ENCODE results near the gene SAFB.

DNA sequence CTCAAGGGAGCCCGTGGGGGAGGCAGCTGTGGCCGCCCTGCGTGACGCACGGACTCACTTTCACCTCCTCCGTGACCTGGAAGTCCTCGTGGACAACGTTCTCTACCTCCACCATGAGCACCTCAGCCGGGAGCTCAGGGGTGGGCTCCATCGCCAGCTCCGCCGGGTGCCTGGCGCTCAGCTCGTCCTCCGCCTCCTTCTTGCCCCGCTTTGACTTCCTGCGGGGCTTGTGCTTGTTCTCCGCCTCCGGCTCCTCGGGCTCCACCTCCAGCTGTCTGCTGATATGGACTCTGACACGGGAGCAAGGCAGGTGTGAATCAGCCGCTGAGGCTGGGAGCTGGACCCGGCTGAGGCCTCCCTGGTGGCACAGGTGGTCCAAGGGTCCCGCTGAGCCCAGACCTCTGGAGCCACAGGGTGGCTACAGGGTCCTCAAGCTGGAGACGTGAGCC lies 88.9 kb downstream of the SAFB start:
- TF ChIP-seq, protein P1, sequence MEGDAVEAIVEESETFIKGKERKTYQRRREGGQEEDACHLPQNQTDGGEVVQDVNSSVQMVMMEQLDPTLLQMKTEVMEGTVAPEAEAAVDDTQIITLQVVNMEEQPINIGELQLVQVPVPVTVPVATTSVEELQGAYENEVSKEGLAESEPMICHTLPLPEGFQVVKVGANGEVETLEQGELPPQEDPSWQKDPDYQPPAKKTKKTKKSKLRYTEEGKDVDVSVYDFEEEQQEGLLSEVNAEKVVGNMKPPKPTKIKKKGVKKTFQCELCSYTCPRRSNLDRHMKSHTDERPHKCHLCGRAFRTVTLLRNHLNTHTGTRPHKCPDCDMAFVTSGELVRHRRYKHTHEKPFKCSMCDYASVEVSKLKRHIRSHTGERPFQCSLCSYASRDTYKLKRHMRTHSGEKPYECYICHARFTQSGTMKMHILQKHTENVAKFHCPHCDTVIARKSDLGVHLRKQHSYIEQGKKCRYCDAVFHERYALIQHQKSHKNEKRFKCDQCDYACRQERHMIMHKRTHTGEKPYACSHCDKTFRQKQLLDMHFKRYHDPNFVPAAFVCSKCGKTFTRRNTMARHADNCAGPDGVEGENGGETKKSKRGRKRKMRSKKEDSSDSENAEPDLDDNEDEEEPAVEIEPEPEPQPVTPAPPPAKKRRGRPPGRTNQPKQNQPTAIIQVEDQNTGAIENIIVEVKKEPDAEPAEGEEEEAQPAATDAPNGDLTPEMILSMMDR (CRISPR knock-in tag; IDR thresholded peaks at IDR 0.05) = no peak
- TF ChIP-seq ZNF841 (CRISPR knock-in tag; IDR thresholded peaks at IDR 0.05; ENCODE audit: borderline replicate concordance) (no peak), ZNF543 (CRISPR knock-in tag; IDR thresholded peaks at IDR 0.05) (no peak)
